CD14-positive monocyte (primary cell): ENCODE measurements around the gene VSIG10L. TPM values are rescaled to one million over a fixed set of nuclear protein-coding genes. Genes with fewer than 3 reads are reported as not detected.

Experiments
- DNase-seq, 3 donors: peaks; one replicate each; pipeline ENCODE4 v3.0.0-alpha.2; 2011 to 2022
- H2AFZ ChIP-seq: 2 replicates; pipeline ENCODE4 v1.6.0; 2012; ENCODE audit warnings: mild to moderate bottlenecking, low read depth, low read length, inconsistent platforms; ENCODE audit not compliant: insufficient read depth, poor library complexity, severe bottlenecking
- H3K27ac ChIP-seq, 2 donors: 1 replicate in 1 of 2; 2 replicates in 1 of 2; pipeline ENCODE4 v1.5.1; 2012 to 2013; ENCODE audit warnings: low read length in 2 of 2, control low read depth in 1 of 2, inconsistent platforms in 1 of 2, low read depth in 1 of 2, mild to moderate bottlenecking in 1 of 2
- H3K27me3 ChIP-seq, 2 donors: one replicate each; pipeline versions ENCODE4 v1.6.0 to v1.6.1; 2011 to 2013; ENCODE audit warnings: low read length in 2 of 2; ENCODE audit not compliant: control insufficient read depth in 2 of 2, insufficient read depth in 2 of 2
- H3K36me3 ChIP-seq, 2 donors: replicated peaks in 1 of 2; 1 replicate in 1 of 2; 2 replicates in 1 of 2; pipeline versions ENCODE4 v1.5.1 to v1.6.1; 2012 to 2013; ENCODE audit warnings: low read length in 2 of 2, control low read depth in 1 of 2, inconsistent platforms in 1 of 2, mild to moderate bottlenecking in 1 of 2; ENCODE audit not compliant: insufficient read depth in 2 of 2, control insufficient read depth in 1 of 2
- H3K4me1 ChIP-seq, 2 donors: 1 replicate in 1 of 2; 2 replicates in 1 of 2; pipeline versions ENCODE4 v1.5.1 to v1.6.1; 2012 to 2013; ENCODE audit warnings: low read length in 2 of 2, control low read depth in 1 of 2, inconsistent platforms in 1 of 2, mild to moderate bottlenecking in 1 of 2, moderate library complexity in 1 of 2; ENCODE audit not compliant: insufficient read depth in 2 of 2, control insufficient read depth in 1 of 2
- H3K4me2 ChIP-seq: replicated peaks from 2 replicates; pipeline ENCODE3; 2012; ENCODE audit warnings: low read length, moderate library complexity, mild to moderate bottlenecking; ENCODE audit not compliant: poor library complexity, severe bottlenecking; ENCODE audit errors: extremely low read depth
- H3K4me3 ChIP-seq, 3 experiments: fragments of 200-600 bp in 1 of 3; sonication (generic) in 1 of 3; replicated peaks in 1 of 3; 1 replicate in 2 of 3; 2 replicates in 1 of 3; pipeline ENCODE4 v1.5.1; 2011 to 2013; ENCODE audit warnings: low read length in 3 of 3, mild to moderate bottlenecking in 3 of 3, control low read depth in 2 of 3, low read depth in 2 of 3, inconsistent platforms in 1 of 3, moderate library complexity in 1 of 3
- H3K79me2 ChIP-seq: 2 replicates; pipeline ENCODE4 v1.6.0; 2012; ENCODE audit warnings: mild to moderate bottlenecking, control low read depth, inconsistent platforms, low read length, moderate library complexity; ENCODE audit not compliant: insufficient read depth
- H3K9ac ChIP-seq: 2 replicates; pipeline ENCODE4 v1.6.0; 2017; ENCODE audit warnings: low read length, mild to moderate bottlenecking; ENCODE audit not compliant: insufficient read depth, poor library complexity, severe bottlenecking
- H3K9me3 ChIP-seq, 2 donors: replicated peaks in 1 of 2; 1 replicate in 1 of 2; 2 replicates in 1 of 2; pipeline versions ENCODE4 v1.5.1 to v1.6.1; 2012 to 2013; ENCODE audit warnings: low read length in 2 of 2, control low read depth in 1 of 2; ENCODE audit not compliant: control insufficient read depth in 1 of 2, insufficient read depth in 1 of 2
- H4K20me1 ChIP-seq: 2 replicates; pipeline ENCODE4 v1.6.0; 2012; ENCODE audit warnings: mild to moderate bottlenecking, low read length, control low read depth, moderate library complexity; ENCODE audit not compliant: insufficient read depth
- H3K27ac Mint-ChIP-seq, 7 donors: one replicate each; pipeline ENCODE4 v1.8.0; 2020; ENCODE audit warnings: mild to moderate bottlenecking in 7 of 7, mixed read lengths in 7 of 7, moderate library complexity in 6 of 7, inconsistent platforms in 2 of 7
- H3K27me3 Mint-ChIP-seq, 3 donors: one replicate each; pipeline ENCODE4 v1.8.0; 2021 to 2022; ENCODE audit warnings: low read depth in 3 of 3, mild to moderate bottlenecking in 3 of 3, mixed read lengths in 3 of 3, moderate library complexity in 3 of 3, inconsistent platforms in 1 of 3
- H3K36me3 Mint-ChIP-seq, 2 donors: one replicate each; pipeline ENCODE4 v1.8.0; 2020; ENCODE audit warnings: mixed read lengths in 2 of 2, inconsistent platforms in 1 of 2, mild to moderate bottlenecking in 1 of 2
- H3K4me1 Mint-ChIP-seq: one replicate; pipeline ENCODE4 v1.8.0; 2020; ENCODE audit warnings: mild to moderate bottlenecking, mixed read lengths
- H3K4me3 Mint-ChIP-seq, 2 donors: one replicate each; pipeline ENCODE4 v1.8.0; 2020; ENCODE audit warnings: mild to moderate bottlenecking in 2 of 2, mixed read lengths in 2 of 2, moderate library complexity in 1 of 2
- H3K9me3 Mint-ChIP-seq, 7 donors: one replicate each; pipeline ENCODE4 v1.8.0; 2020 to 2022; ENCODE audit warnings: mixed read lengths in 7 of 7, mild to moderate bottlenecking in 6 of 7, moderate library complexity in 6 of 7, inconsistent platforms in 2 of 7
- CTCF ChIP-seq: fragments of 200-600 bp; IDR thresholded peaks from one replicate; pipeline ENCODE4 v1.8.0; 2022; ENCODE audit warnings: antibody characterized with exemption, mild to moderate bottlenecking
- WGBS: methylation state at CpG from one replicate; pipeline ENCODE4 v1.1.5; 2013; ENCODE audit warnings: missing lambda C conversion rate; ENCODE audit not compliant: insufficient coverage; 5-methylcytosine and 5-hydroxymethylcytosine counted together
- intact Hi-C, 2 donors: fragments of 100-400 bp; cut with micrococcal nuclease; formaldehyde crosslinking; loops; one replicate each; pipeline versions ENCODE4 v1.15.0 to v1.15.1; 2023
- polyA plus RNA-seq, 3 donors: library from polyadenylated mRNA; depleted of rRNA in 1 of 3; unstranded in 2 of 3; stranded (reverse) in 1 of 3; fragments of 300-500 nt in 2 of 3; fragments of >200 nt in 1 of 3; fragmentation: Illumina TruSeq in 2 of 3; gene quantifications; 1 replicate in 2 of 3; 2 replicates in 1 of 3; pipeline ENCODE4 v1.2.3, GENCODE V29; 2012 to 2021

The VSIG10L gene
- polyA plus RNA-seq, 3 donors, result 0.62 to 2.3 (median 0.73) TPM

- H3K27me3 ChIP-seq, result no peaks in the 10 kb centered on the region
- Mint-ChIP-seq H3K4me3 (no peak overlapping the region), H3K36me3 (no peaks in the 10 kb centered on the region), H3K27ac (no peak overlapping the region), H3K4me1 (no peaks in the 10 kb centered on the region), H3K9me3 (peaks cover 0 to 3% (median 3%) of the 10 kb centered on the region in 7 donors), H3K27me3 (peaks cover 7 to 29% (median 17%) of the 10 kb centered on the region in 3 donors)
- no peak overlapping the region for H3K4me2 ChIP-seq
- intact Hi-C loops, result loop anchor here in 1 of 2 donors (10.0 kb wide), 1 partner anchor 1073 kb away; no protein-coding TSS in a partner anchor
- H3K4me1 ChIP-seq, result no peaks in the 10 kb centered on the region
- DNase-seq, result no peak
- no peak overlapping the region for H3K9ac ChIP-seq
- H3K36me3 ChIP-seq, result no peaks in the 10 kb centered on the region
- no peak overlapping the region for H3K27ac ChIP-seq
- H3K9me3 ChIP-seq, result no peaks in the 10 kb centered on the region
- no peak overlapping the region for H2AFZ ChIP-seq
- H4K20me1 ChIP-seq, result no peaks in the 10 kb centered on the region
- no peak overlapping the region for H3K4me3 ChIP-seq
- H3K79me2 ChIP-seq, result no peaks in the 10 kb centered on the region
- 97% methylated on average over 4 of the region's 5 CpGs for WGBS
- no peak for TF ChIP-seq CTCF
These were observed 44.5 kb downstream of the VSIG10L start for GRCh38 chr19:51297406-51297805.

- Histone ChIP-seq H3K9ac (no peak overlapping the region), H4K20me1 (no peaks in the 10 kb centered on the region), H3K27ac (no peak overlapping the region), H3K36me3 (no peaks in the 10 kb centered on the region), H3K79me2 (no peaks in the 10 kb centered on the region), H3K4me2 (no peak overlapping the region), H3K9me3 (no peaks in the 10 kb centered on the region), H3K27me3 (no peaks in the 10 kb centered on the region), H3K4me3 (no peak overlapping the region), H3K4me1 (no peaks in the 10 kb centered on the region), H2AFZ (no peak overlapping the region)
- no peak overlapping the region for H3K4me3 Mint-ChIP-seq
- DNase-seq, result no peak
- no peaks in the 10 kb centered on the region for H3K4me1 Mint-ChIP-seq
- H3K36me3 Mint-ChIP-seq, result no peaks in the 10 kb centered on the region
- no peak overlapping the region for H3K27ac Mint-ChIP-seq
- no peak for TF ChIP-seq CTCF
- intact Hi-C loops, result loop anchor here in 1 of 2 donors (10.0 kb wide), 1 partner anchor 1072 kb away; no protein-coding TSS in a partner anchor
- no peaks in the 10 kb centered on the region for H3K9me3 Mint-ChIP-seq
- WGBS, result 74% methylated on average over 5 of the region's 9 CpGs
- H3K27me3 Mint-ChIP-seq, result peaks cover 10 to 30% (median 17%) of the 10 kb centered on the region in 3 donors
These were observed 45.4 kb downstream of the VSIG10L start for GRCh38 chr19:51296336-51297093.
